Measurements from ENCODE around the gene RAB11FIP3.
A peak's percentile ranks its signal among the peaks of the same experiment; 100 is the strongest.

RAB11FIP3 gene

GRCh38 chr16:565419-566330, 140.2 kb downstream of the RAB11FIP3 start:
- DNase-seq (ENCODE audit: low read depth in 2 of 2) = no peak

- no peak for DNase-seq (ENCODE audit: low read depth in 2 of 2)
Observed at GRCh38 chr16:566475-567372, 141.3 kb downstream of the RAB11FIP3 start, which contains the start of gene NHLRC4. Gene NHLRC4 (plus strand): TSS chr16:567005. CDS start chr16:568048, 1,043 bp downstream.

GRCh38 chr16:567373-568256, 142.2 kb downstream of the RAB11FIP3 start:
- DNase-seq (ENCODE audit: low read depth in 2 of 2) = no peak

GRCh38 chr16:568401-569258, 143.2 kb downstream of the RAB11FIP3 start:
- DNase-seq (ENCODE audit: low read depth in 2 of 2) = no peak

- peak in 1 of 2 experiments; percentile 17 for DNase-seq (ENCODE audit: low read depth in 2 of 2)
Observed at GRCh38 chr16:569445-570254, 144.2 kb downstream of the RAB11FIP3 start, which contains the start of gene PIGQ. Gene PIGQ (plus strand): TSS chr16:569968. CDS start chr16:574075, 4,107 bp downstream.

All from fibroblast of skin of left quadriceps (primary cell).